GM10847 (cell line): Measurements from ENCODE around the gene OR2T10.
"Not testable (repeated sequence)": the region's sequence is repeated elsewhere in the genome, so short reads cannot be mapped to it uniquely, and the experiment has no call there.

Source experiments
- POLR2A ChIP-seq: IDR thresholded peaks from 2 replicates; pipeline ENCODE4 v1.6.1; 2011; ENCODE audit not compliant: insufficient read length; ENCODE audit errors: extremely low read depth

The OR2T10 gene

GRCh38 chr1:248593226-248593625 lies 4.3 kb downstream of the OR2T10 start:
- no peak for TF ChIP-seq POLR2A

DNA sequence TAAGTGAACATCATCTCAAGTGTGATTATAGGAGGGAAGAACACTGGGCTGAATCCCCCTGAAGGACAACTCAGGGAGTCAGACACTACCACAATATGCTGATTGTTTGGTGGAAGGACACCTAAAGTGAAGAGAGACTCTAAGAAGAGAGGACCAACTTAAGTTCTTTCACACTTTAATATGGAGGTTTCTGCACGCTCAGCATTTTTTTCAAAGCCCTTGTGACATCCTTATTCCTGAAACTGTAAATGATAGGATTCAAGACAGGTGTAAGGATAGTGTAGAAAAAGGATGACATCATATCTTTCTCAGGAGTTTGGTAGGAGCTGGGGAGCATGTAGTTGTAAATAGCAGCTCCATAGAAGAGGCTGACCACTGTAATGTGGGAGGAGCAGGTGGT lies 4.8 kb downstream of the OR2T10 start:
- no peak for TF ChIP-seq POLR2A

GRCh38 chr1:248590055-248590454 lies 7.4 kb downstream of the OR2T10 start:
- TF ChIP-seq POLR2A = no peak

GRCh38 chr1:248589334-248589733 lies 8.2 kb downstream of the OR2T10 start:
- TF ChIP-seq POLR2A = no peak

DNA sequence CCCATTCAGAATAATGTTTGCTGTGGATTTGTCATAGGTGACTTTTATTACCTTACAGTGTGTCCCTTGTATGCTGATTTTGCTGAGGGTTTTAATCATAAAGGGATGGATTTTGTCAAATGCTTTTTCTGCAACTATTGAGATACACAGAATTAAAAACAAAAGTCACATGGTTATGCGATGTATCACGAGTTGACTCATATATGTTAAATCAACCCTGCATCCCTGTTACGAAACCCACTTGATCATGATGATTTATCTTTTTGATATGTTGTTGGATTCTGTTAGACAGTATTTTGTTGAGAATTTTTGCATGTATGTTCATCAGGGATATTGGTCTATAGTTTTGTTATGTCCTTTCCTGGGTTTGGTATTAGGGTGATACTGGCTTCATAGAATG lies 12.2 kb downstream of the OR2T10 start:
- no peak for TF ChIP-seq POLR2A

DNA sequence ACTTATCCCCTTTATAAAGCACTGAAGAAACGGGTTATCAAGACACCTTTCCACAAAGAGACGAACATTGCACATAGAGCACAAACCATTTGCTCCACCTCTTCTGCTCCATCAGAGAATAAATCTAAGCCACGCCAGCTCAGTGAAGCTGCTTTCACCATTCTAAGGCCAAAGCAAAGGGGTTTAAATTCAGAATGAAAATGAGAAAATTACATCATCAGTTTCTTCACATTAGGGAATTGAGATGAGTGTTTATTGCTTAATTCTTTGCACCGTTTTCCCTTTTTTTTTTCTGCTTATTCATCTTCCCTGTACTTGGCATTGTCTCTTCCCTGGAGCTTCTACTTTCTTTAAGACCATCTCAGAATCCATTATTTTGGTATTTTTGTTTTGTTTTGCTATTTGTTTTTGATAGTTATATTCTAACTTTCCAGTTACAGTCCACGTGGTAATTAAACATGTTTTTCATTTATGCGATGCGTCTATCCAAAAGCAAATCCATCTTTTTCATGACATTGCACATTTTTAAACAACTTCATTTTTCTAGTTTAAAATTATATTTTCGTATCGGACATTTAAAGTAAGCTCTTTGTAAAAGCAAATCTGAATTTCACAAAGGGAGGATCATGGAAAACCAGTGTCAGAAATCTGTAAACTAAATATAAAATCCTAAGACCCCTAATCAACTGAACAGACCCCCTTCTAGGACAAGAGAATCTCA lies 21.1 kb downstream of the OR2T10 start:
- TF ChIP-seq POLR2A = no peak

GRCh38 chr1:248574657-248575056 lies 22.8 kb downstream of the OR2T10 start, which contains the start of gene OR2T34:
Gene OR2T34 (minus strand): TSS chr1:248574757. CDS start chr1:248574757, 0 bp downstream.
- TF ChIP-seq POLR2A = not testable (repeated sequence)

DNA sequence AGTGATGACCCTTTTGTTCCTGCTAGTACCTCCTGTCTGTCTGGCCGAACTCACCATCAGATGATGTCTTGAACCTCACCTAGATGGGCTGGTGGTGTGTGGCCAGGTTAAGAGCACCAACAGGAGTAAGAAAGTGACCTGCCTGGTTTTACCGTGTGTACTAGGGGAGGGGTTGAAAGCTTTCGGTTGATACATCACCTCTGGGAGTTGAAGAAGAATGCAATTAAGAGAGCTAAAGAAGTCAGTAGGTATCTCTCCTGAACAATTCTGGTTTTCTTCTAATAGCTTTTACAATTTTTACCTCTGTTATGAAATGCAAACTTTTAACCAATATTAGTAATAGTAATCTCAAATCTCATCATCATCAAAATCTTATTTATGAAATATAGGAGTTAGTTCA lies 34.8 kb downstream of the OR2T10 start, which contains the start of gene OR2T29:
Gene OR2T29, minus strand, starts transcription at position 101 of the 400 bp plus-strand sequence. CDS start 3,281 bp downstream, outside the sequence.
- TF ChIP-seq POLR2A = not testable (repeated sequence)
